ENCODE results near the gene SYNE2. TPM values are rescaled to one million over a fixed set of nuclear protein-coding genes. Genes with fewer than 3 reads are reported as not detected.

SYNE2 gene
- total and polyA plus RNA-seq, 2 of the 8 experiments (the other 6 are each of a cell fraction or from before 2014, with no cell fraction given), result 32.6 to 46.1 TPM

DNA sequence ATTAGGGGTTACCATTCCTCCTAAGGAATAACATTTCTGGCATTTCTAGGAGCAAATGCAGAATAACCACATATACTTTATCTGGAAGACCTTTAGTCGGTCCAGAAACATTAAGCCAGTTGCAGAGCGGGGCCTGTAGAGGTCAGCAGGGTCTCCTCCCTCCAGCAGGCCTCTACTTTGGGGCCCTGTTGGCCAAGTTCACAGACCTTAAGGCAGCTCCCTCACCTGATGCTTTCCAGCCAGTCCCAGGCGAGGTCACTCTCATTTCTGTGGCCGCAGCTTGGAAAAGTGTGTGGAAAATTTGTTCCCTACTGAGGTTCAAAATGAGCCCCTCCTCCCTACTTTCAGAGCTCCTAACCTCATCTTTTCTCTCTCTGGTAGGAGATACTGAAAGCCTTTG lies 367.3 kb downstream of the SYNE2 start:
- Histone ChIP-seq H4K8ac (ENCODE audit: extremely low read depth, insufficient read depth, low read length) (no peak overlapping the region), H3K79me2 (ENCODE audit: control insufficient read depth in 1 of 2, insufficient read depth in 2 of 2, low read length in 2 of 2) (no peaks in the 10 kb centered on the region), H4K91ac (replicated peaks; ENCODE audit: insufficient read length, low read length) (no peak overlapping the region), H2AK5ac (ENCODE audit: low read depth, low read length) (no peak overlapping the region), H3K9ac (replicated peaks in 1 of 4; ENCODE audit: extremely low read depth in 1 of 4, low read depth in 3 of 4, low read length in 3 of 4) (no peak overlapping the region), H2BK5ac (ENCODE audit: low read depth, low read length) (no peak overlapping the region), H2AFZ (ENCODE audit: low read length) (no peak overlapping the region), H2BK120ac (replicated peaks; ENCODE audit: low read depth, low read length) (no peak overlapping the region), H3K4me1 (replicated peaks in 1 of 4; ENCODE audit: control insufficient read depth in 3 of 4, insufficient read depth in 4 of 4, low read length in 3 of 4) (no peaks in the 10 kb centered on the region), H2BK20ac (ENCODE audit: low read length) (no peak overlapping the region), H3K9me3 (ENCODE audit: insufficient read depth in 2 of 2, low read depth in 1 of 2, low read length in 1 of 2) (no peaks in the 10 kb centered on the region), H3K79me1 (ENCODE audit: low read depth, low read length) (no peaks in the 10 kb centered on the region), H3K36me3 (ENCODE audit: control insufficient read depth in 2 of 4, insufficient read depth in 4 of 4, low read length in 3 of 4) (peaks cover 13 to 76% (median 52%) of the 10 kb centered on the region in 4 experiments), H4K20me1 (replicated peaks in 1 of 2; ENCODE audit: control insufficient read depth in 1 of 2, insufficient read depth in 2 of 2, low read length in 2 of 2) (peaks cover 2 to 3% of the 10 kb centered on the region in 2 experiments), H3K23me2 (ENCODE audit: low read depth, low read length) (no peaks in the 10 kb centered on the region), H3K23ac (ENCODE audit: insufficient read length) (no peak overlapping the region), H2BK12ac (ENCODE audit: low read depth, low read length) (no peak overlapping the region), H3K4me3 (ENCODE audit: extremely low read depth in 1 of 4, insufficient read depth in 2 of 4, low read depth in 3 of 4, low read length in 4 of 4) (no peak overlapping the region), H3K56ac (replicated peaks; ENCODE audit: insufficient read length, low read depth, low read length) (no peak overlapping the region), H2BK15ac (ENCODE audit: low read length) (no peak overlapping the region), H3K4me2 (ENCODE audit: insufficient read depth in 1 of 2, low read depth in 2 of 2, low read length in 2 of 2) (no peak overlapping the region), H3K27ac (ENCODE audit: low read depth, low read length) (no peak overlapping the region), H3K14ac (ENCODE audit: insufficient read length) (no peak overlapping the region), H3K18ac (ENCODE audit: extremely low read depth, low read length) (no peak overlapping the region), H3K4ac (replicated peaks; ENCODE audit: insufficient read length, low read depth, low read length) (no peak overlapping the region), H4K5ac (ENCODE audit: insufficient read length, low read depth, low read length) (no peak overlapping the region), H3K27me3 (replicated peaks in 1 of 4; ENCODE audit: control insufficient read depth in 3 of 4, extremely low read depth in 1 of 4, insufficient read depth in 3 of 4, low read length in 3 of 4) (no peaks in the 10 kb centered on the region)
- CTCF ChIA-PET (ENCODE audit: partially characterized antibody), result interaction anchor here (0.7 to 2.6 kb wide), 7 partner anchors 10 to 85 kb away, joined by 3 to 8 read pairs (median 3); no protein-coding TSS in a partner anchor
- no peak for DNase-seq (ENCODE audit: low read depth in 1 of 2, low spot score in 2 of 2)
- TF ChIP-seq RAD21 (IDR thresholded peaks at IDR 0.05 in 1 of 2, conservative IDR thresholded peaks at IDR 0.05 in 1 of 2; ENCODE audit: low read depth in 2 of 2, low read length in 2 of 2) (peak; percentile 29 to 45; a peak in 3 of 4 replicates), SIX5 (IDR thresholded peaks at IDR 0.05; ENCODE audit: low read depth, low read length) (no peak), SP1 (IDR thresholded peaks at IDR 0.05; ENCODE audit: low read depth, low read length) (no peak), GABPA (IDR thresholded peaks at IDR 0.05; ENCODE audit: borderline replicate concordance, insufficient read depth, low read length) (no peak), CTBP2 (IDR thresholded peaks at IDR 0.05; ENCODE audit: borderline replicate concordance, insufficient read depth, insufficient read length, low read length) (no peak)
- TF ChIP-seq, protein P1, sequence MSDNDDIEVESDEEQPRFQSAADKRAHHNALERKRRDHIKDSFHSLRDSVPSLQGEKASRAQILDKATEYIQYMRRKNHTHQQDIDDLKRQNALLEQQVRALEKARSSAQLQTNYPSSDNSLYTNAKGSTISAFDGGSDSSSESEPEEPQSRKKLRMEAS (IDR thresholded peaks at IDR 0.05), result no peak
- TF ChIP-seq, protein P2, sequence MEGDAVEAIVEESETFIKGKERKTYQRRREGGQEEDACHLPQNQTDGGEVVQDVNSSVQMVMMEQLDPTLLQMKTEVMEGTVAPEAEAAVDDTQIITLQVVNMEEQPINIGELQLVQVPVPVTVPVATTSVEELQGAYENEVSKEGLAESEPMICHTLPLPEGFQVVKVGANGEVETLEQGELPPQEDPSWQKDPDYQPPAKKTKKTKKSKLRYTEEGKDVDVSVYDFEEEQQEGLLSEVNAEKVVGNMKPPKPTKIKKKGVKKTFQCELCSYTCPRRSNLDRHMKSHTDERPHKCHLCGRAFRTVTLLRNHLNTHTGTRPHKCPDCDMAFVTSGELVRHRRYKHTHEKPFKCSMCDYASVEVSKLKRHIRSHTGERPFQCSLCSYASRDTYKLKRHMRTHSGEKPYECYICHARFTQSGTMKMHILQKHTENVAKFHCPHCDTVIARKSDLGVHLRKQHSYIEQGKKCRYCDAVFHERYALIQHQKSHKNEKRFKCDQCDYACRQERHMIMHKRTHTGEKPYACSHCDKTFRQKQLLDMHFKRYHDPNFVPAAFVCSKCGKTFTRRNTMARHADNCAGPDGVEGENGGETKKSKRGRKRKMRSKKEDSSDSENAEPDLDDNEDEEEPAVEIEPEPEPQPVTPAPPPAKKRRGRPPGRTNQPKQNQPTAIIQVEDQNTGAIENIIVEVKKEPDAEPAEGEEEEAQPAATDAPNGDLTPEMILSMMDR (IDR thresholded peaks at IDR 0.05; ENCODE audit: control extremely low read depth in 1 of 3, insufficient read depth in 1 of 3, low read depth in 1 of 3, low read length in 3 of 3), result peak in 2 of 3 experiments; percentile 13 to 36; a peak in 3 of 4 replicates
- POLR2A ChIA-PET (ENCODE audit: partially characterized antibody), result no interaction called here
- FAIRE-seq, result no peak
- 91% methylated on average over 4 of the region's 4 CpGs; no CpG with 5 or more reads in 1 of the 2 experiments for WGBS, 2 experiments (ENCODE audit: extremely low coverage in 1 of 2, insufficient coverage in 1 of 2, insufficient read length in 1 of 2, insufficient replicate concordance in 2 of 2, low coverage in 1 of 2, low lambda C conversion rate in 2 of 2, missing lambda C conversion rate in 1 of 2)

Data from H1 (cell line).